Natural killer cell (primary cell): ENCODE measurements around the gene TUBA3E. TPM values are rescaled to one million over a fixed set of nuclear protein-coding genes. Genes with fewer than 3 reads are reported as not detected.
"Not testable (repeated sequence)": the region's sequence is repeated elsewhere in the genome, so short reads cannot be mapped to it uniquely, and the experiment has no call there.

ENCODE experiments used
- ATAC-seq, 3 donors: fragments of 150-1000 bp in 2 of 3; fragments of 200-7000 bp in 1 of 3; cut with Tn5 transposase; 1 replicate in 1 of 3; 2 replicates in 2 of 3; pipeline ENCODE4 v1.10.0; 2021; ENCODE audit warnings: mild to moderate bottlenecking in 2 of 3, moderate library complexity in 2 of 3
- DNase-seq, 2 donors: peaks; one replicate each; pipeline versions ENCODE4 v3.0.0 to v3.0.0-alpha.2; 2013 to 2021; ENCODE audit warnings: mixed read lengths in 1 of 2
- H3K27ac ChIP-seq: one replicate; pipeline ENCODE4 v1.5.1; 2013; ENCODE audit warnings: mild to moderate bottlenecking, low read length
- H3K27me3 ChIP-seq: one replicate; pipeline ENCODE4 v1.6.1; 2013; ENCODE audit warnings: low read length; ENCODE audit not compliant: control insufficient read depth, insufficient read depth
- H3K36me3 ChIP-seq: one replicate; pipeline ENCODE4 v1.6.1; 2013; ENCODE audit warnings: low read length; ENCODE audit not compliant: control insufficient read depth, insufficient read depth
- H3K4me1 ChIP-seq: one replicate; pipeline ENCODE4 v1.6.1; 2013; ENCODE audit warnings: low read length; ENCODE audit not compliant: control insufficient read depth, insufficient read depth
- H3K4me3 ChIP-seq: one replicate; pipeline ENCODE4 v1.5.1; 2013; ENCODE audit warnings: low read length
- H3K9me3 ChIP-seq: one replicate; pipeline ENCODE4 v1.6.1; 2013; ENCODE audit warnings: low read length; ENCODE audit not compliant: control insufficient read depth, insufficient read depth
- H3K27ac Mint-ChIP-seq, 2 donors: one replicate each; pipeline ENCODE4 v1.8.0; 2022; ENCODE audit warnings: mild to moderate bottlenecking in 2 of 2, mixed read lengths in 2 of 2, moderate library complexity in 1 of 2
- H3K27me3 Mint-ChIP-seq, 2 donors: one replicate each; pipeline ENCODE4 v1.8.0; 2022; ENCODE audit warnings: low read depth in 2 of 2, mixed read lengths in 2 of 2
- H3K36me3 Mint-ChIP-seq: one replicate; pipeline ENCODE4 v1.8.0; 2022; ENCODE audit warnings: mixed read lengths
- H3K4me1 Mint-ChIP-seq, 2 donors: one replicate each; pipeline ENCODE4 v1.8.0; 2022; ENCODE audit warnings: mixed read lengths in 2 of 2
- H3K4me3 Mint-ChIP-seq: one replicate; pipeline ENCODE4 v1.8.0; 2022; ENCODE audit warnings: mild to moderate bottlenecking, moderate library complexity, mixed read lengths
- H3K9me3 Mint-ChIP-seq, 2 donors: one replicate each; pipeline ENCODE4 v1.8.0; 2022; ENCODE audit warnings: mixed read lengths in 2 of 2
- WGBS: methylation state at CpG from one replicate; pipeline ENCODE4 v1.1.7; 2013; ENCODE audit warnings: missing lambda C conversion rate; ENCODE audit not compliant: insufficient coverage; 5-methylcytosine and 5-hydroxymethylcytosine counted together
- intact Hi-C: fragments of 100-400 bp; cut with micrococcal nuclease; formaldehyde crosslinking; loops from one replicate; pipeline ENCODE4 v1.14.2; 2022
- total RNA-seq, 4 donors: library from RNA; stranded (reverse); fragments of 120-200 nt in 1 of 4; gene quantifications; one replicate each; pipeline versions ENCODE4 v1.2.3 to v1.2.4, GENCODE V29; 2013 to 2022
- TF ChIP-seq, protein P1 (sequence below): fragments of 200-600 bp; IDR thresholded peaks from one replicate; pipeline ENCODE4 v1.8.0; 2022; ENCODE audit warnings: antibody characterized with exemption

The TUBA3E gene
- total RNA-seq, 3 donors from 2014 or later (not counting 1 experiment from before 2014, with no cell fraction given) = not detected

DNA sequence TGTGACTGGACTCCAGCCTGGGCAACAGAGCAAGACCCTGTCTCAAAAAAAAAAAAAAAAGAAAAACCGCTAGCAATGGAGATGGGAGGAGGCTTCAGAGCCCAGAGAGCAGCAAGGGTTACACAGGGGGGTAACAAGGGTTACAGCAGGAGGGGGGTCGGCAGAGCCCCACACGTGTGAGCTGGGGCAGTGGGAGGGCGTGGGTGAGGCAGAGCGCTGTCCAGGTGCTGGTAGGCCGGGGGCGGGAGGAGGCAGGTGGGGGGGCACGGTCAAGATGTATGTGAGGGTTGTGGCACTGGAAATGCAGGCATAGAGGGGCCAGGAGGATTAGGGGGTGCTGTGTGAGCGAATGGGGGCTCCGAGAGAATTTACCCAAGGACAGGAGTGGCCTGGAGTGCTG is 12.8 kb downstream of the TUBA3E start:
- DNase-seq (no peak), ATAC-seq (no peak)
- Histone ChIP-seq H3K9me3 (no peaks in the 10 kb centered on the region), H3K4me1 (peaks cover 20% of the 10 kb centered on the region), H3K36me3 (no peaks in the 10 kb centered on the region), H3K27me3 (no peaks in the 10 kb centered on the region), H3K4me3 (no peak overlapping the region), H3K27ac (no peak overlapping the region)
- no peak overlapping the region for H3K4me3 Mint-ChIP-seq
- H3K4me1 Mint-ChIP-seq = peaks cover 12 to 21% of the 10 kb centered on the region in 2 donors
- H3K27ac Mint-ChIP-seq = peak overlapping the region in 1 of 2 donors; percentile 48
- H3K9me3 Mint-ChIP-seq = no peaks in the 10 kb centered on the region
- intact Hi-C loops = no loop called here
- 72% methylated on average over 3 of the region's 10 CpGs for WGBS
- TF ChIP-seq, protein P1, sequence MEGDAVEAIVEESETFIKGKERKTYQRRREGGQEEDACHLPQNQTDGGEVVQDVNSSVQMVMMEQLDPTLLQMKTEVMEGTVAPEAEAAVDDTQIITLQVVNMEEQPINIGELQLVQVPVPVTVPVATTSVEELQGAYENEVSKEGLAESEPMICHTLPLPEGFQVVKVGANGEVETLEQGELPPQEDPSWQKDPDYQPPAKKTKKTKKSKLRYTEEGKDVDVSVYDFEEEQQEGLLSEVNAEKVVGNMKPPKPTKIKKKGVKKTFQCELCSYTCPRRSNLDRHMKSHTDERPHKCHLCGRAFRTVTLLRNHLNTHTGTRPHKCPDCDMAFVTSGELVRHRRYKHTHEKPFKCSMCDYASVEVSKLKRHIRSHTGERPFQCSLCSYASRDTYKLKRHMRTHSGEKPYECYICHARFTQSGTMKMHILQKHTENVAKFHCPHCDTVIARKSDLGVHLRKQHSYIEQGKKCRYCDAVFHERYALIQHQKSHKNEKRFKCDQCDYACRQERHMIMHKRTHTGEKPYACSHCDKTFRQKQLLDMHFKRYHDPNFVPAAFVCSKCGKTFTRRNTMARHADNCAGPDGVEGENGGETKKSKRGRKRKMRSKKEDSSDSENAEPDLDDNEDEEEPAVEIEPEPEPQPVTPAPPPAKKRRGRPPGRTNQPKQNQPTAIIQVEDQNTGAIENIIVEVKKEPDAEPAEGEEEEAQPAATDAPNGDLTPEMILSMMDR = no peak
- no peaks in the 10 kb centered on the region for H3K27me3 Mint-ChIP-seq
- no peaks in the 10 kb centered on the region for H3K36me3 Mint-ChIP-seq

DNA sequence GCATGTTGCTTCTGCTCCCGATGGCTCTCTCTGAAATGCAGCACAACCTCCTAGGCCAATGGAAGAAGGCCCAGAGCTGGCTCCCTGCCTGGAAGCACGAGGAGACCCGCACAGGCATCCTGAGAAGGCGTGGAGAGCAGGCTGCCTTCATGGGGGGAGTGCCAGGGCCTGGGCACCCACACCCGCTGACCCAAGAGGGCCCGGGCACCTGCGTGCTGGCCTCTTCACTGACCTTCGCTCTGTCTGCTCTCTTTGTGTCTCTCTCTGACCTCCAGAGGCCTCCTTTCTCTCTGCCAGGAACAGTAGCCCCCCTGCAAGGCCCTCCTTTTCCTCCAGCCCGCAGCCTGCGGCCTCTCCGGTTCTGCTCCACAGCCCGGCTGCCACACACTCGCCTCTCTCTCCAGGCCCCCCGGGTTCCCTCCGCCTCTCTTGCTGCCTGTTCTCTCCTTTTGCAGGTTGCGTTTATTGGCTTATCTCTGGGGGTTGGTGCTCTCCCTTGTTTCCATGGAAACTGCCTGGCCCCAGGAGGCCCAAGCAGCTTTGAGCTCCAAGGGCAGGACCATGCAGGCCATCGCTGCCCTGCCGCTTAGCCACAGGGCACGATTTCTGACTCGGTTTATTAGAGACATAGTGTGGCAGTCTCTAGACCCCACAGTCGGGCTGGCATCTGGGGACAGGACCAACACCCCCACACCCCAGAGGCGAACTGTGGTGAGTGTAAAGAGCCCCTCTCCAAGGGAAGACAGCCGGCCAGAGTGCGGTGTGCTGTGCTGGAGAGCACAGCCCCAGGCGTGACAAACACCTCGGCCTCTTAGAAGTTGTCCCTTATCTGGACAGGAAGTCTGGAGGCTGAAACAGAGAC is 14.5 kb downstream of the TUBA3E start:
- H3K9me3 ChIP-seq = no peaks in the 10 kb centered on the region
- H3K36me3 Mint-ChIP-seq = no peaks in the 10 kb centered on the region
- H3K27me3 ChIP-seq = no peaks in the 10 kb centered on the region
- H3K9me3 Mint-ChIP-seq = no peaks in the 10 kb centered on the region
- intact Hi-C loops = no loop called here
- peak overlapping the region; percentile 62 to 82 for H3K27ac Mint-ChIP-seq
- ATAC-seq (no peak), DNase-seq (no peak)
- H3K4me3 ChIP-seq = no peak overlapping the region
- H3K36me3 ChIP-seq = no peaks in the 10 kb centered on the region
- WGBS = 95% methylated on average over 26 of the region's 26 CpGs
- peaks cover 25% of the 10 kb centered on the region for H3K4me1 ChIP-seq
- H3K4me1 Mint-ChIP-seq = peaks cover 12 to 21% of the 10 kb centered on the region in 2 donors
- no peak overlapping the region for H3K27ac ChIP-seq
- TF ChIP-seq, protein P1 = no peak
- H3K27me3 Mint-ChIP-seq = no peaks in the 10 kb centered on the region
- H3K4me3 Mint-ChIP-seq = peak overlapping the region; percentile 78

DNA sequence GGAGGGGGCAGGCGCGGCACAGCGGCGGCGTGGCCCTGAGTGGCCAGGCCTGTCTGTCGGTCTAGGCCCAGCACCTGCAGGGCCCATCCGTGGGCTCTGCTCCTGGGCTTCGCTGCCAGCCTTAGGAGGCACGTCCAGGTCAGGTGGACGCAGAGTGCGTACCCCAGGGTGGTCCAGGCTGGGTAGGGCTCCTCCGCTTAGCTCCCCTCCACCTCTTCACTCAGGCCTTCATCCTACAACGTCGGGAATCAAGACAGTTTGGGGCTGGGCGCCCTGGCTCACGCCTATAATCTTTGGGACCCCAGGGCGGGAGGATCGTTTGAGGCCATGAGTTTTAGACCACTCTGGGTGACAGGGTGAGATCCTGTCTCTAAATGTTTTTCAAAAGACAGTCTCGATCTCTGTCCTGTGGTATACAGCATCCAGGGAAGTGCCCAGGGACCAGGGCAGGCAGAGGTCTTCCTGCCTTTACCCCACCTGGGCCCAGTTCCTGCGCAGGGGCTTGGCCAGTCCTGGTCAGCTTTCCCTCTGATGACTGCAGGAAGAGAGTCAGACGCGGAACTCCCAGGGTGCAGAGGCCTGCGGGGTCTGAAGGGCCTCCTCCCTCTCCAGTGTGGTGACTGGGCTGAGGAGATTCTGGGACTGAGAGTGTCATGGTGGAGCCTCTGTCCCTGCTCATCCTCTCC is 15.3 kb downstream of the TUBA3E start:
- ATAC-seq, H3K36me3 ChIP-seq, H3K9me3 ChIP-seq, H3K9me3 Mint-ChIP-seq, H3K36me3 Mint-ChIP-seq, H3K27me3 ChIP-seq, H3K27me3 Mint-ChIP-seq: not testable (repeated sequence)
- intact Hi-C loops = loop anchor here (1.0 kb wide), 1 partner anchor 159 kb away; the partner anchor contains the start of gene IMP4
- peak in 1 of 2 donors; percentile 22 for DNase-seq
- peak overlapping the region; percentile 25 for H3K27ac ChIP-seq
- H3K4me1 Mint-ChIP-seq = peaks cover 12 to 24% of the 10 kb centered on the region in 2 donors
- peak overlapping the region; percentile 62 to 82 for H3K27ac Mint-ChIP-seq
- H3K4me3 Mint-ChIP-seq = peak overlapping the region; percentile 49
- H3K4me3 ChIP-seq = peak overlapping the region; percentile 25
- 37% methylated on average over 22 of the region's 23 CpGs for WGBS
- H3K4me1 ChIP-seq = peaks cover 25% of the 10 kb centered on the region
